GM18867 (cell line): ENCODE results near the gene MPRIP.
"Not testable (repeated sequence)": the region's sequence is repeated elsewhere in the genome, so short reads cannot be mapped to it uniquely, and the experiment has no call there.

ENCODE experiments used
- ATAC-seq: cut with Tn5 transposase; IDR thresholded peaks from one replicate; pipeline ENCODE4 v1.9.1; 2021; ENCODE audit warnings: mild to moderate bottlenecking, moderate library complexity; ENCODE audit not compliant: unreplicated experiment

MPRIP gene

GRCh38 chr17:17124341-17124740 is 82.1 kb downstream of the MPRIP start:
- ATAC-seq = no peak

GRCh38 chr17:17125136-17126084 is 83.2 kb downstream of the MPRIP start:
- ATAC-seq = no peak

GRCh38 chr17:17126131-17127110 is 84.2 kb downstream of the MPRIP start:
- no peak for ATAC-seq

GRCh38 chr17:17127156-17127555 is 84.9 kb downstream of the MPRIP start:
- ATAC-seq = no peak

- ATAC-seq = no peak
Observed at GRCh38 chr17:17127730-17128291, 85.6 kb downstream of the MPRIP start.

- no peak for ATAC-seq
Observed at GRCh38 chr17:17128476-17129075, 86.3 kb downstream of the MPRIP start.

GRCh38 chr17:17129466-17129865 is 87.2 kb downstream of the MPRIP start:
- no peak for ATAC-seq

- no peak for ATAC-seq
Observed at GRCh38 chr17:17130077-17130844, 88.0 kb downstream of the MPRIP start.

- no peak for ATAC-seq
Observed at GRCh38 chr17:17131839-17132238, 89.6 kb downstream of the MPRIP start.

GRCh38 chr17:17132746-17133145 is 90.5 kb downstream of the MPRIP start:
- ATAC-seq = no peak

GRCh38 chr17:17134051-17134956 is 92.0 kb downstream of the MPRIP start:
- no peak for ATAC-seq

GRCh38 chr17:17134957-17135333 is 92.7 kb downstream of the MPRIP start:
- ATAC-seq = no peak

GRCh38 chr17:17136221-17136620 is 94.0 kb downstream of the MPRIP start:
- ATAC-seq = not testable (repeated sequence)

GRCh38 chr17:17137731-17138585 is 95.7 kb downstream of the MPRIP start:
- no peak for ATAC-seq

GRCh38 chr17:17139972-17140589 is 97.8 kb downstream of the MPRIP start:
- ATAC-seq = no peak

- no peak for ATAC-seq
Observed at GRCh38 chr17:17140590-17140980, 98.3 kb downstream of the MPRIP start.

GRCh38 chr17:17141279-17141678 is 99.0 kb downstream of the MPRIP start:
- no peak for ATAC-seq
